ENCODE data around the gene XKR3.

DNA sequence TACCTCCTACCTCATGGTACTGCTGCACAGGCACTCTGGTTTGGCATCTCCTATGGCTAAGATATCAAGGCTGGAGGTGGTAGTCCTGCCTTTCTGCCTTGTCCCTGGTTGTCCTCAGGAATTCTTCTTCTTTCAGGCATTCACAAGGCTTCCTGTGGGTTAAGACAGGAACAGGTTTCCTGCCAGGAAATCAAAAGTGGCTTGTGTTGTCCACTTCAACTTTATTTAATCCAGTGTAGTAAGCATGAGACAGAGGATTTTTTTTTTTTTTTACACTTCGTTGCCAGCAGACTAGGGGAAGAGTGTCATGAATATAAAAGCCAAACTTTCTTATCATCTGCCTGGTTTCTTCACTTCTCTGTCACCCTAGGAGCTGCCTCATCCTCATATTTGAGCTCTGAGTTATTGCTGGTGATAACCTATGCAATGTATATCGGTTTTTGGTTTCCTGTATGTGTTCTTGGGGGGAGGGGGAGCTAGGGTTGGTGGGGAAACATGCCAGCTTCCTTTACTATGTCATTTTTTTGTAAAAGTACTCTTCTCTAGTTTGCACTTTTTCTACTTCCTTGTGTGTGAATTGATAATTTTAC, 50.2 kb downstream of the XKR3 start:
- TF ChIP-seq CTCF (IDR thresholded peaks at IDR 0.05; ENCODE audit: insufficient read depth, low read length) = no peak
- TF ChIP-seq, protein P1, sequence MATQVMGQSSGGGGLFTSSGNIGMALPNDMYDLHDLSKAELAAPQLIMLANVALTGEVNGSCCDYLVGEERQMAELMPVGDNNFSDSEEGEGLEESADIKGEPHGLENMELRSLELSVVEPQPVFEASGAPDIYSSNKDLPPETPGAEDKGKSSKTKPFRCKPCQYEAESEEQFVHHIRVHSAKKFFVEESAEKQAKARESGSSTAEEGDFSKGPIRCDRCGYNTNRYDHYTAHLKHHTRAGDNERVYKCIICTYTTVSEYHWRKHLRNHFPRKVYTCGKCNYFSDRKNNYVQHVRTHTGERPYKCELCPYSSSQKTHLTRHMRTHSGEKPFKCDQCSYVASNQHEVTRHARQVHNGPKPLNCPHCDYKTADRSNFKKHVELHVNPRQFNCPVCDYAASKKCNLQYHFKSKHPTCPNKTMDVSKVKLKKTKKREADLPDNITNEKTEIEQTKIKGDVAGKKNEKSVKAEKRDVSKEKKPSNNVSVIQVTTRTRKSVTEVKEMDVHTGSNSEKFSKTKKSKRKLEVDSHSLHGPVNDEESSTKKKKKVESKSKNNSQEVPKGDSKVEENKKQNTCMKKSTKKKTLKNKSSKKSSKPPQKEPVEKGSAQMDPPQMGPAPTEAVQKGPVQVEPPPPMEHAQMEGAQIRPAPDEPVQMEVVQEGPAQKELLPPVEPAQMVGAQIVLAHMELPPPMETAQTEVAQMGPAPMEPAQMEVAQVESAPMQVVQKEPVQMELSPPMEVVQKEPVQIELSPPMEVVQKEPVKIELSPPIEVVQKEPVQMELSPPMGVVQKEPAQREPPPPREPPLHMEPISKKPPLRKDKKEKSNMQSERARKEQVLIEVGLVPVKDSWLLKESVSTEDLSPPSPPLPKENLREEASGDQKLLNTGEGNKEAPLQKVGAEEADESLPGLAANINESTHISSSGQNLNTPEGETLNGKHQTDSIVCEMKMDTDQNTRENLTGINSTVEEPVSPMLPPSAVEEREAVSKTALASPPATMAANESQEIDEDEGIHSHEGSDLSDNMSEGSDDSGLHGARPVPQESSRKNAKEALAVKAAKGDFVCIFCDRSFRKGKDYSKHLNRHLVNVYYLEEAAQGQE (IDR thresholded peaks at IDR 0.05; ENCODE audit: insufficient replicate concordance, low read depth) = no peak
